ENCODE results near the gene PAK6. TPM values are rescaled to one million over a fixed set of nuclear protein-coding genes. Genes with fewer than 3 reads are reported as not detected.
A peak's percentile ranks its signal among the peaks of the same experiment; 100 is the strongest.

Gene PAK6
- total and polyA plus RNA-seq, 11 donors: 0.93 to 17.4 (median 7.6) TPM

GRCh38 chr15:40279437-40280141 is 40.7 kb downstream of the PAK6 start:
- 18 to 28% (median 22%) methylated on average over 31 to 40 of the region's 40 CpGs for WGBS, 4 donors
- H3K4me3 ChIP-seq: no peak overlapping the region
- H3K9me3 ChIP-seq: no peaks in the 10 kb centered on the region
- no peak overlapping the region for H3K27ac ChIP-seq
- H3K27me3 ChIP-seq: peaks cover 19 to 62% (median 48%) of the 10 kb centered on the region in 9 donors
- peak; percentile 49 to 75 (median 63) for ATAC-seq
- TF ChIP-seq, protein P1, sequence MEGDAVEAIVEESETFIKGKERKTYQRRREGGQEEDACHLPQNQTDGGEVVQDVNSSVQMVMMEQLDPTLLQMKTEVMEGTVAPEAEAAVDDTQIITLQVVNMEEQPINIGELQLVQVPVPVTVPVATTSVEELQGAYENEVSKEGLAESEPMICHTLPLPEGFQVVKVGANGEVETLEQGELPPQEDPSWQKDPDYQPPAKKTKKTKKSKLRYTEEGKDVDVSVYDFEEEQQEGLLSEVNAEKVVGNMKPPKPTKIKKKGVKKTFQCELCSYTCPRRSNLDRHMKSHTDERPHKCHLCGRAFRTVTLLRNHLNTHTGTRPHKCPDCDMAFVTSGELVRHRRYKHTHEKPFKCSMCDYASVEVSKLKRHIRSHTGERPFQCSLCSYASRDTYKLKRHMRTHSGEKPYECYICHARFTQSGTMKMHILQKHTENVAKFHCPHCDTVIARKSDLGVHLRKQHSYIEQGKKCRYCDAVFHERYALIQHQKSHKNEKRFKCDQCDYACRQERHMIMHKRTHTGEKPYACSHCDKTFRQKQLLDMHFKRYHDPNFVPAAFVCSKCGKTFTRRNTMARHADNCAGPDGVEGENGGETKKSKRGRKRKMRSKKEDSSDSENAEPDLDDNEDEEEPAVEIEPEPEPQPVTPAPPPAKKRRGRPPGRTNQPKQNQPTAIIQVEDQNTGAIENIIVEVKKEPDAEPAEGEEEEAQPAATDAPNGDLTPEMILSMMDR (IDR thresholded peaks at IDR 0.05): peak; percentile 96 to 100 (median 99)
- TF ChIP-seq POLR2A (IDR thresholded peaks at IDR 0.05): no peak
- intact Hi-C loops (cut with DNase I): loop anchor here (1.0 to 10.0 kb wide), 12 partner anchors 29 to 495 kb away; partner anchors contain the start of gene FSIP1 (in 2 of the 10)
- no peaks in the 10 kb centered on the region for H3K36me3 ChIP-seq
- DNase-seq: peak; percentile 71 to 90 (median 73)
- peaks cover 0 to 56% (median 15%) of the 10 kb centered on the region in 12 donors for H3K4me1 ChIP-seq

DNA sequence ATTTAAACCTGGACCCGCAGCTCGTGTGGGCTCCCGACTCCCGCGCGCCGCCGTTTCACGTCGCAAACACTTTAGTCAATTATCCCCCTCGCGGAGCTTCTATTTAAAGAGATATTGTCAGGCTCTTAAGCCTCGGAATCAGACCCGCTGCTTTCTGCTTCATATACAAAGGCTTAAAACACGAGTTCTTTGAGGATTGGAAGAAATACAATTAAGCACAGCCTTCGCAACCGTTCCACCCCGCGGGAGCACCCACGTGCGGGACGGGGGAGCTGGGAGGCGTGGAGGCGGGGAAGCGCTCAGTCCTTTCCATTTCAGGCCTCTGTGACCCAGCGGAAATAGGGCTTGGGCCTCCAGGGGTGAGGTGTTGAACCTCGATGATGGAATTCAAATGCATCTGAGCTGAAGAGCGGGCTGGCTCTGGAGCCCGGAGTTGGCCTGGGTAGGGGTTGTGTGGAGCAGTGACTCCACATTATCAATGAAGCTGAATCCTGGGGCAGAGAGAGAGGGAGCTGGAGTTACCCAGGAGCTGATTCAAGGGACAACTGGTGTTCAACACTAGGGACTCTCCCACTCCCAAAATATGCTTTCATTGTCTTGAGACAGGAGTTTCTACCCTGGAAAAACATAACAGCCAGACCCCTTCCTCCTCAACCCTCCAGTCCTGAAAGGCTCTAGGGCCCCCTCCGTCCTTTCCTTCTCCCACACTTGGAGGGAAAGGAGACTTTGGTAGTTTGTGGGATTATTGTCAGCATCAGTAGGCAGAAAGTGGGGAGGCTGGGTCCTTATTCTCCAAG is 41.6 kb downstream of the PAK6 start:
- Histone ChIP-seq H3K9me3 (no peaks in the 10 kb centered on the region), H3K27me3 (peaks cover 19 to 62% (median 48%) of the 10 kb centered on the region in 9 donors), H3K27ac (no peak overlapping the region), H3K4me1 (peaks cover 0 to 57% (median 22%) of the 10 kb centered on the region in 12 donors), H3K36me3 (no peaks in the 10 kb centered on the region), H3K4me3 (no peak overlapping the region)
- ATAC-seq (no peak), DNase-seq (peak in 2 of 5 donors; percentile 7 to 45)
- intact Hi-C loops (cut with DNase I): loop anchor here in 4 of 10 donors (1.0 to 2.0 kb wide), 4 partner anchors 30 to 144 kb away; no protein-coding TSS in a partner anchor
- 57 to 65% (median 61%) methylated on average over 30 of the region's 30 CpGs for WGBS, 4 donors
- TF ChIP-seq, protein P1 (IDR thresholded peaks at IDR 0.05): no peak
- TF ChIP-seq POLR2A (IDR thresholded peaks at IDR 0.05): no peak

- peak overlapping the region in 4 of 12 donors; percentile 11 to 64 (median 56) for H3K4me3 ChIP-seq
- H3K27me3 ChIP-seq: peaks cover 19 to 62% (median 48%) of the 10 kb centered on the region in 9 donors
- H3K4me1 ChIP-seq: peaks cover 0 to 57% (median 26%) of the 10 kb centered on the region in 12 donors
- 57 to 72% (median 66%) methylated on average over 27 to 43 of the region's 43 CpGs for WGBS, 4 donors
- no peak overlapping the region for H3K27ac ChIP-seq
- no peaks in the 10 kb centered on the region for H3K9me3 ChIP-seq
- no peaks in the 10 kb centered on the region for H3K36me3 ChIP-seq
- DNase-seq (peak in 2 of 5 donors; percentile 16 to 62), ATAC-seq (no peak)
- TF ChIP-seq POLR2A (IDR thresholded peaks at IDR 0.05): no peak
- TF ChIP-seq, protein P1 (IDR thresholded peaks at IDR 0.05): no peak
- intact Hi-C loops (cut with DNase I): loop anchor here in 2 of 10 donors (2.0 kb wide), 2 partner anchors 30 to 144 kb away; no protein-coding TSS in a partner anchor
Measured at GRCh38 chr15:40281057-40281800, 42.4 kb downstream of the PAK6 start.

Data from heart left ventricle (tissue), 16 donors.